GM12878 (cell line): ENCODE measurements around the gene EMILIN2. TPM values are rescaled to one million over a fixed set of nuclear protein-coding genes. Genes with fewer than 3 reads are reported as not detected.

ENCODE experiments used
- ATAC-seq: fragments of 200-7000 bp; cut with Tn5 transposase; 3 replicates; pipeline ENCODE4 v1.9.1; 2020; ENCODE audit warnings: mild to moderate bottlenecking, moderate library complexity
- BruUV-seq: library from RNA; stranded (reverse); fragments of 400-500 nt; replicated peaks from 2 replicates; lab custom pipeline; 2021; lab: Mats Ljungman, UMichigan
- CTCF ChIA-PET: fragments of 300-600 bp; sonication (Branson Sonifier 250); formaldehyde crosslinking; extraction: SDS; loops from one replicate; lab custom pipeline; 2021; ENCODE audit warnings: inconsistent platforms; lab: Yijun Ruan, JAX
- POLR2A ChIA-PET: fragments of 350-600 bp; formaldehyde crosslinking; extraction: SDS; loops from one replicate; lab custom pipeline; 2021; ENCODE audit warnings: inconsistent platforms; lab: Charles Lee
- RAD21 ChIA-PET: fragments of 300-600 bp; sonication (Branson Sonifier 250); formaldehyde crosslinking; loops from one replicate; lab custom pipeline; 2023; ENCODE audit warnings: antibody characterized with exemption; ENCODE audit not compliant: unreplicated experiment; lab: Charles Lee
- SMC1A ChIA-PET: fragments of 300-600 bp; sonication (Branson Sonifier 250); formaldehyde crosslinking; loops from one replicate; lab custom pipeline; 2023; ENCODE audit not compliant: unreplicated experiment, uncharacterized antibody; lab: Charles Lee
- DNase-seq: peaks from one replicate; pipeline ENCODE4 v3.0.0-alpha.2; 2011; ENCODE audit warnings: low read depth, low spot score
- FAIRE-seq: peaks from 3 replicates; lab custom pipeline; 2011; peaks lifted over from hg19 to GRCh38; lab: Jason Lieb, UNC
- H2AFZ ChIP-seq: 2 replicates; pipeline ENCODE4 v1.6.0; 2011; ENCODE audit warnings: low read depth, low read length, control low read depth; ENCODE audit not compliant: control insufficient read depth
- H3K27ac ChIP-seq: 2 replicates; pipeline ENCODE4 v1.5.1; 2011; ENCODE audit warnings: control low read depth; ENCODE audit not compliant: control insufficient read depth, insufficient read depth
- H3K27me3 ChIP-seq, 2 experiments: replicated peaks in 1 of 2; 2 replicates each; pipeline versions ENCODE4 v1.6.0 to v1.6.1; 2011; ENCODE audit warnings: low read length in 1 of 2; ENCODE audit not compliant: control insufficient read depth in 2 of 2, insufficient read depth in 2 of 2
- H3K36me3 ChIP-seq, 2 experiments: 2 replicates each; pipeline ENCODE4 v1.5.1; 2011; ENCODE audit warnings: low read length in 1 of 2; ENCODE audit not compliant: control insufficient read depth in 2 of 2, insufficient read depth in 2 of 2
- H3K4me1 ChIP-seq: 2 replicates; pipeline ENCODE4 v1.6.1; 2011; ENCODE audit warnings: mild to moderate bottlenecking, low read length, moderate library complexity, mixed read lengths; ENCODE audit not compliant: control insufficient read depth, insufficient read depth
- H3K4me2 ChIP-seq: 2 replicates; pipeline ENCODE4 v1.6.0; 2011; ENCODE audit warnings: control low read depth; ENCODE audit not compliant: control insufficient read depth, insufficient read depth
- H3K4me3 ChIP-seq: fragments of 200-600 bp; sonication (generic); 2 replicates; pipeline ENCODE4 v1.5.1; 2016
- H3K79me2 ChIP-seq: 2 replicates; pipeline ENCODE4 v1.6.0; 2011; ENCODE audit warnings: low read length; ENCODE audit not compliant: control insufficient read depth, insufficient read depth
- H3K9ac ChIP-seq: 2 replicates; pipeline ENCODE4 v1.8.0; 2011; ENCODE audit warnings: low read length, control low read depth, mixed read lengths; ENCODE audit not compliant: control insufficient read depth, insufficient read depth
- H3K9me3 ChIP-seq: replicated peaks from 3 replicates; pipeline ENCODE4 v1.5.1; 2011; ENCODE audit warnings: mild to moderate bottlenecking, low read length; ENCODE audit not compliant: control insufficient read depth, insufficient read depth
- H4K20me1 ChIP-seq: 2 replicates; pipeline ENCODE4 v1.6.0; 2011; ENCODE audit not compliant: control insufficient read depth, insufficient read depth
- CREB1 ChIP-seq: IDR thresholded peaks from 2 replicates; pipeline ENCODE4 v1.6.1; 2012; ENCODE audit warnings: low read depth, mild to moderate bottlenecking, inconsistent platforms
- IKZF1 ChIP-seq: fragments of 450-650 bp; conservative IDR thresholded peaks from 2 replicates; pipeline ENCODE4 v1.6.1; 2017; ENCODE audit warnings: antibody characterized with exemption, mild to moderate bottlenecking
- IRF4 ChIP-seq: IDR thresholded peaks from 2 replicates; pipeline ENCODE4 v1.6.1; 2011; ENCODE audit warnings: low read depth, low read length
- KAT2A ChIP-seq: conservative IDR thresholded peaks from 2 replicates; pipeline ENCODE4 v1.6.1; 2011; ENCODE audit warnings: low read depth, low read length; ENCODE audit not compliant: control insufficient read depth
- NRF1 ChIP-seq: conservative IDR thresholded peaks from 2 replicates; pipeline ENCODE4 v1.6.1; 2011; ENCODE audit warnings: mild to moderate bottlenecking, low read depth, low read length, improper control_type of control experiment
- POLR2AphosphoS5 ChIP-seq: IDR thresholded peaks from 2 replicates; pipeline ENCODE4 v1.6.1; 2011; ENCODE audit warnings: mild to moderate bottlenecking, low read length, inconsistent platforms
- POU2F2 ChIP-seq: IDR thresholded peaks from 3 replicates; pipeline ENCODE4 v1.6.1; 2011; ENCODE audit warnings: low read depth, mild to moderate bottlenecking, low read length, borderline replicate concordance
- RBBP5 ChIP-seq: fragments of 200-600 bp; sonication (generic); conservative IDR thresholded peaks from 2 replicates; pipeline ENCODE4 v1.6.1; 2016
- SMARCA5 ChIP-seq: fragments of 450-650 bp; IDR thresholded peaks from 2 replicates; pipeline ENCODE4 v1.6.1; 2017; ENCODE audit warnings: mild to moderate bottlenecking
- SPI1 ChIP-seq: IDR thresholded peaks from 2 replicates; pipeline ENCODE4 v1.6.1; 2011; ENCODE audit warnings: low read depth, mild to moderate bottlenecking, low read length, moderate library complexity, borderline replicate concordance; ENCODE audit not compliant: insufficient read depth
- SREBF1 ChIP-seq: IDR thresholded peaks from 2 replicates; pipeline ENCODE4 v1.6.1; 2012; ENCODE audit warnings: mild to moderate bottlenecking, low read length
- YY1 ChIP-seq: IDR thresholded peaks from 2 replicates; pipeline ENCODE4 v1.6.1; 2011; ENCODE audit warnings: low read depth, mild to moderate bottlenecking, low read length
- ZBED1 ChIP-seq: IDR thresholded peaks from 2 replicates; pipeline ENCODE4 v1.6.1; 2016; ENCODE audit warnings: borderline replicate concordance
- WGBS: methylation state at CpG from one replicate; pipeline ENCODE4 v1.1.6; 2016; ENCODE audit warnings: low lambda C conversion rate; ENCODE audit not compliant: insufficient replicate concordance, insufficient coverage; ENCODE audit errors: missing lambda C conversion rate; 5-methylcytosine and 5-hydroxymethylcytosine counted together
- in situ Hi-C: fragments of 300-500 bp; cut with MboI; formaldehyde crosslinking; loops from 9 replicates; pipeline ENCODE4 v1.14.3; 2018; ENCODE audit warnings: mixed read lengths
- intact Hi-C: fragments of 100-400 bp; cut with micrococcal nuclease; formaldehyde crosslinking; loops from one replicate; pipeline ENCODE4 v1.14.2; 2022; ENCODE audit not compliant: unreplicated experiment
- polyA plus RNA-seq, 11 experiments: library from polyadenylated mRNA; depleted of rRNA in 4 of 11; unstranded in 6 of 11; stranded (reverse) in 5 of 11; fragments of >200 nt; fragmentation: Nextera tagmentation in 4 of 11; fragmentation: Illumina TruSeq in 1 of 11; extraction: Ambion mirVana in 4 of 11; extraction: Trizol in 1 of 11; gene quantifications; 1 replicate in 1 of 11; 2 replicates in 10 of 11; pipeline versions ENCODE4 v1.2.1 to v1.2.3, GENCODE V29; 2011 to 2016; ENCODE audit warnings: inconsistent platforms in 2 of 11, missing spikeins in 2 of 11, low read depth in 1 of 11
- total RNA-seq, 4 experiments: library from RNA; depleted of rRNA in 3 of 4; stranded (reverse); fragments of >200 nt in 3 of 4; fragmentation: Illumina TruSeq in 1 of 4; extraction: Trizol in 1 of 4; gene quantifications; 2 replicates each; pipeline versions ENCODE4 v1.2.1 to v1.2.3, GENCODE V29; 2013 to 2021
- TF ChIP-seq, protein P1 (sequence below): IDR thresholded peaks from 2 replicates; pipeline ENCODE4 v1.6.1; 2011; ENCODE audit warnings: borderline replicate concordance, low read depth, mild to moderate bottlenecking, moderate library complexity, mixed read lengths, low read length; ENCODE audit not compliant: insufficient read depth; ENCODE audit errors: extremely low read length
- TF ChIP-seq, protein P2 (sequence below): fragments of 150-350 bp; IDR thresholded peaks from 2 replicates; pipeline ENCODE4 v1.6.1; 2016; ENCODE audit warnings: low read depth, low read length
- TF ChIP-seq, protein P3 (sequence below): fragments of 450-650 bp; formaldehyde crosslinking; IDR thresholded peaks from 2 replicates; pipeline ENCODE4 v1.4.0; 2022; ENCODE audit warnings: mild to moderate bottlenecking, moderate library complexity

Gene EMILIN2
- total and polyA plus RNA-seq, 10 of the 15 experiments (the other 5 are each of a cell fraction or from before 2014, with no cell fraction given): 0.58 to 18.4 (median 5.9) TPM

DNA sequence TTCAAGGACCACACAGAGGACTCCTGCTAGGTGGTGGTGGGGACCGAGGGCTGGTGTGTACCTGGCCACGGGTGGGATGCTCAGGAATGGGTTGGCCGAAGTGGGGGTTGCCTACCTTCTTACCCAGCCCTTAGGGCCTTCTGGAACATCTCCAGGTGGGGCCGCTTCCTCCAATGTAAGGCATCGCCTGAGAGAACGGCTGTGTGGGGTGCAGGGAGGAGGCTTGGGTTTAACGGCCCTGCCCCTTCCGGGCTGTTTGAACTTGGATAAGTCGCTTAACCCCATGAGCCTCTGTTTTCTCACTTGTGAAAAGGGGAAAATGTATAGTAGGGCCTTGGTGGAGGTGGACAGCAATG is 35.0 kb downstream of the EMILIN2 start:
- 71% methylated on average over 9 of the region's 9 CpGs for WGBS
- intact Hi-C loops: no loop called here
- H3K4me1 ChIP-seq: peaks cover 9% of the 10 kb centered on the region
- ChIA-PET POLR2A (no interaction called here), CTCF (interaction anchor here (0.5 kb wide), 1 partner anchor 9 kb away, joined by 3 read pairs; no protein-coding TSS in a partner anchor), SMC1A (no interaction called here), RAD21 (no interaction called here)
- H3K79me2 ChIP-seq: no peaks in the 10 kb centered on the region
- no peak overlapping the region; the same call in 1 of the 2 replicates for H2AFZ ChIP-seq
- FAIRE-seq (no peak), ATAC-seq (no peak), DNase-seq (no peak)
- H3K27ac ChIP-seq: no peak overlapping the region
- in situ Hi-C loops: no loop called here
- no peak overlapping the region for H3K4me3 ChIP-seq
- H3K9ac ChIP-seq: no peak overlapping the region
- H4K20me1 ChIP-seq: no peaks in the 10 kb centered on the region
- H3K4me2 ChIP-seq: no peak overlapping the region
- H3K27me3 ChIP-seq: no peaks in the 10 kb centered on the region; a peak in 1 of 4 replicates
- no TSS peak for BruUV-seq
- no peaks in the 10 kb centered on the region for H3K9me3 ChIP-seq
- H3K36me3 ChIP-seq: no peaks in the 10 kb centered on the region
- TF ChIP-seq YY1 (no peak), NRF1 (no peak), ZBED1 (no peak), SPI1 (no peak), SMARCA5 (no peak), CREB1 (no peak), POU2F2 (no peak), SREBF1 (no peak), IKZF1 (no peak), IRF4 (no peak), POLR2AphosphoS5 (no peak), KAT2A (no peak), RBBP5 (no peak)
- TF ChIP-seq, protein P1, sequence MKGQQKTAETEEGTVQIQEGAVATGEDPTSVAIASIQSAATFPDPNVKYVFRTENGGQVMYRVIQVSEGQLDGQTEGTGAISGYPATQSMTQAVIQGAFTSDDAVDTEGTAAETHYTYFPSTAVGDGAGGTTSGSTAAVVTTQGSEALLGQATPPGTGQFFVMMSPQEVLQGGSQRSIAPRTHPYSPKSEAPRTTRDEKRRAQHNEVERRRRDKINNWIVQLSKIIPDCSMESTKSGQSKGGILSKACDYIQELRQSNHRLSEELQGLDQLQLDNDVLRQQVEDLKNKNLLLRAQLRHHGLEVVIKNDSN: no peak
- TF ChIP-seq, protein P2, sequence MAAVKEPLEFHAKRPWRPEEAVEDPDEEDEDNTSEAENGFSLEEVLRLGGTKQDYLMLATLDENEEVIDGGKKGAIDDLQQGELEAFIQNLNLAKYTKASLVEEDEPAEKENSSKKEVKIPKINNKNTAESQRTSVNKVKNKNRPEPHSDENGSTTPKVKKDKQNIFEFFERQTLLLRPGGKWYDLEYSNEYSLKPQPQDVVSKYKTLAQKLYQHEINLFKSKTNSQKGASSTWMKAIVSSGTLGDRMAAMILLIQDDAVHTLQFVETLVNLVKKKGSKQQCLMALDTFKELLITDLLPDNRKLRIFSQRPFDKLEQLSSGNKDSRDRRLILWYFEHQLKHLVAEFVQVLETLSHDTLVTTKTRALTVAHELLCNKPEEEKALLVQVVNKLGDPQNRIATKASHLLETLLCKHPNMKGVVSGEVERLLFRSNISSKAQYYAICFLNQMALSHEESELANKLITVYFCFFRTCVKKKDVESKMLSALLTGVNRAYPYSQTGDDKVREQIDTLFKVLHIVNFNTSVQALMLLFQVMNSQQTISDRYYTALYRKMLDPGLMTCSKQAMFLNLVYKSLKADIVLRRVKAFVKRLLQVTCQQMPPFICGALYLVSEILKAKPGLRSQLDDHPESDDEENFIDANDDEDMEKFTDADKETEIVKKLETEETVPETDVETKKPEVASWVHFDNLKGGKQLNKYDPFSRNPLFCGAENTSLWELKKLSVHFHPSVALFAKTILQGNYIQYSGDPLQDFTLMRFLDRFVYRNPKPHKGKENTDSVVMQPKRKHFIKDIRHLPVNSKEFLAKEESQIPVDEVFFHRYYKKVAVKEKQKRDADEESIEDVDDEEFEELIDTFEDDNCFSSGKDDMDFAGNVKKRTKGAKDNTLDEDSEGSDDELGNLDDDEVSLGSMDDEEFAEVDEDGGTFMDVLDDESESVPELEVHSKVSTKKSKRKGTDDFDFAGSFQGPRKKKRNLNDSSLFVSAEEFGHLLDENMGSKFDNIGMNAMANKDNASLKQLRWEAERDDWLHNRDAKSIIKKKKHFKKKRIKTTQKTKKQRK: no peak
- TF ChIP-seq, protein P3, sequence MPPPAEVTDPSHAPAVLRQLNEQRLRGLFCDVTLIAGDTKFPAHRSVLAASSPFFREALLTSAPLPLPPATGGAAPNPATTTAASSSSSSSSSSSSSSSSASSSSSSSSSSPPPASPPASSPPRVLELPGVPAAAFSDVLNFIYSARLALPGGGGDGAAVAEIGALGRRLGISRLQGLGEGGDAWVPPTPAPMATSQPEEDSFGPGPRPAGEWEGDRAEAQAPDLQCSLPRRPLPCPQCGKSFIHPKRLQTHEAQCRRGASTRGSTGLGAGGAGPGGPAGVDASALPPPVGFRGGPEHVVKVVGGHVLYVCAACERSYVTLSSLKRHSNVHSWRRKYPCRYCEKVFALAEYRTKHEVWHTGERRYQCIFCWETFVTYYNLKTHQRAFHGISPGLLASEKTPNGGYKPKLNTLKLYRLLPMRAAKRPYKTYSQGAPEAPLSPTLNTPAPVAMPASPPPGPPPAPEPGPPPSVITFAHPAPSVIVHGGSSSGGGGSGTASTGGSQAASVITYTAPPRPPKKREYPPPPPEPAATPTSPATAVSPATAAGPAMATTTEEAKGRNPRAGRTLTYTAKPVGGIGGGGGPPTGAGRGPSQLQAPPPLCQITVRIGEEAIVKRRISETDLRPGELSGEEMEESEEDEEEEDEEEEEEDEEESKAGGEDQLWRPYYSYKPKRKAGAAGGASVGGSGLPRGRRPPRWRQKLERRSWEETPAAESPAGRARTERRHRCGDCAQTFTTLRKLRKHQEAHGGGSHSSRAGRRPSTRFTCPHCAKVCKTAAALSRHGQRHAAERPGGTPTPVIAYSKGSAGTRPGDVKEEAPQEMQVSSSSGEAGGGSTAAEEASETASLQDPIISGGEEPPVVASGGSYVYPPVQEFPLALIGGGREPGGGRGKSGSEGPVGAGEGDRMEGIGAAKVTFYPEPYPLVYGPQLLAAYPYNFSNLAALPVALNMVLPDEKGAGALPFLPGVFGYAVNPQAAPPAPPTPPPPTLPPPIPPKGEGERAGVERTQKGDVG (CRISPR knock-in tag): no peak
